ENCODE data around the gene GPC6. TPM values are rescaled to one million over a fixed set of nuclear protein-coding genes. Genes with fewer than 3 reads are reported as not detected.

Gene GPC6
- total RNA-seq, 1 experiment from 2014 or later: 0.22 TPM

GRCh38 chr13:94031609-94032008 lies 805.0 kb downstream of the GPC6 start:
- Histone ChIP-seq H3K9me2 (ENCODE audit: insufficient read depth) (no peaks in the 10 kb centered on the region), H3K9ac (ENCODE audit: low read length) (no peak overlapping the region), H3K4me3 (replicated peaks in 1 of 2; ENCODE audit: low read depth in 1 of 2, low read length in 2 of 2) (no peak overlapping the region), H4K20me1 (ENCODE audit: insufficient read depth) (no peaks in the 10 kb centered on the region), H2AFZ (ENCODE audit: low read depth, low read length, poor library complexity, severe bottlenecking) (no peak overlapping the region), H3K4me2 (ENCODE audit: low read length) (no peak overlapping the region), H3K27ac (ENCODE audit: low read depth, low read length) (no peak overlapping the region), H3K79me2 (ENCODE audit: insufficient read depth, low read length) (no peaks in the 10 kb centered on the region), H3K4me1 (ENCODE audit: control insufficient read depth in 1 of 2, insufficient read depth in 2 of 2, low read length in 2 of 2) (no peaks in the 10 kb centered on the region), H3K36me3 (ENCODE audit: control insufficient read depth in 1 of 2, insufficient read depth in 2 of 2, low read length in 2 of 2) (no peaks in the 10 kb centered on the region), H3K9me3 (ENCODE audit: control insufficient read depth in 1 of 2, insufficient read depth in 1 of 2, low read depth in 1 of 2, low read length in 2 of 2) (peaks cover 10 to 24% of the 10 kb centered on the region in 2 experiments; a peak in 2 of 4 replicates), H3K27me3 (ENCODE audit: insufficient read depth, low read length) (no peaks in the 10 kb centered on the region)
- BruUV-seq (replicated peaks): no TSS peak
- intact Hi-C loops (cut with micrococcal nuclease): no loop called here
- POLR2A ChIA-PET: no interaction called here
- CTCF ChIA-PET: no interaction called here
- ATAC-seq (no peak), DNase-seq (ENCODE audit: low read depth, low spot score) (no peak)
- TF ChIP-seq, protein P1, sequence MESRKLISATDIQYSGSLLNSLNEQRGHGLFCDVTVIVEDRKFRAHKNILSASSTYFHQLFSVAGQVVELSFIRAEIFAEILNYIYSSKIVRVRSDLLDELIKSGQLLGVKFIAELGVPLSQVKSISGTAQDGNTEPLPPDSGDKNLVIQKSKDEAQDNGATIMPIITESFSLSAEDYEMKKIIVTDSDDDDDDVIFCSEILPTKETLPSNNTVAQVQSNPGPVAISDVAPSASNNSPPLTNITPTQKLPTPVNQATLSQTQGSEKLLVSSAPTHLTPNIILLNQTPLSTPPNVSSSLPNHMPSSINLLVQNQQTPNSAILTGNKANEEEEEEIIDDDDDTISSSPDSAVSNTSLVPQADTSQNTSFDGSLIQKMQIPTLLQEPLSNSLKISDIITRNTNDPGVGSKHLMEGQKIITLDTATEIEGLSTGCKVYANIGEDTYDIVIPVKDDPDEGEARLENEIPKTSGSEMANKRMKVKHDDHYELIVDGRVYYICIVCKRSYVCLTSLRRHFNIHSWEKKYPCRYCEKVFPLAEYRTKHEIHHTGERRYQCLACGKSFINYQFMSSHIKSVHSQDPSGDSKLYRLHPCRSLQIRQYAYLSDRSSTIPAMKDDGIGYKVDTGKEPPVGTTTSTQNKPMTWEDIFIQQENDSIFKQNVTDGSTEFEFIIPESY (IDR thresholded peaks at IDR 0.05; ENCODE audit: extremely low read depth, insufficient replicate concordance, low read length): no peak
- TF ChIP-seq ZFX (IDR thresholded peaks at IDR 0.05) (no peak), CEBPB (IDR thresholded peaks at IDR 0.05; ENCODE audit: low read depth) (no peak), SIN3A (IDR thresholded peaks at IDR 0.05; ENCODE audit: low read depth) (no peak), RAD21 (IDR thresholded peaks at IDR 0.05; ENCODE audit: low read depth) (no peak), ZNF274 (IDR thresholded peaks at IDR 0.05; ENCODE audit: low read depth, low read length) (no peak), YY1 (IDR thresholded peaks at IDR 0.05; ENCODE audit: extremely low read depth, insufficient replicate concordance, low read depth, low read length) (no peak), CBX3 (IDR thresholded peaks at IDR 0.05; ENCODE audit: low read depth) (no peak), EZH2 (IDR thresholded peaks at IDR 0.05) (no peak), ELF1 (IDR thresholded peaks at IDR 0.05; ENCODE audit: borderline replicate concordance, low read depth) (no peak), FOSL1 (IDR thresholded peaks at IDR 0.05; ENCODE audit: low read depth) (no peak)
- TF ChIP-seq, protein P2, sequence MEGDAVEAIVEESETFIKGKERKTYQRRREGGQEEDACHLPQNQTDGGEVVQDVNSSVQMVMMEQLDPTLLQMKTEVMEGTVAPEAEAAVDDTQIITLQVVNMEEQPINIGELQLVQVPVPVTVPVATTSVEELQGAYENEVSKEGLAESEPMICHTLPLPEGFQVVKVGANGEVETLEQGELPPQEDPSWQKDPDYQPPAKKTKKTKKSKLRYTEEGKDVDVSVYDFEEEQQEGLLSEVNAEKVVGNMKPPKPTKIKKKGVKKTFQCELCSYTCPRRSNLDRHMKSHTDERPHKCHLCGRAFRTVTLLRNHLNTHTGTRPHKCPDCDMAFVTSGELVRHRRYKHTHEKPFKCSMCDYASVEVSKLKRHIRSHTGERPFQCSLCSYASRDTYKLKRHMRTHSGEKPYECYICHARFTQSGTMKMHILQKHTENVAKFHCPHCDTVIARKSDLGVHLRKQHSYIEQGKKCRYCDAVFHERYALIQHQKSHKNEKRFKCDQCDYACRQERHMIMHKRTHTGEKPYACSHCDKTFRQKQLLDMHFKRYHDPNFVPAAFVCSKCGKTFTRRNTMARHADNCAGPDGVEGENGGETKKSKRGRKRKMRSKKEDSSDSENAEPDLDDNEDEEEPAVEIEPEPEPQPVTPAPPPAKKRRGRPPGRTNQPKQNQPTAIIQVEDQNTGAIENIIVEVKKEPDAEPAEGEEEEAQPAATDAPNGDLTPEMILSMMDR (IDR thresholded peaks at IDR 0.05 in 2 of 3, conservative IDR thresholded peaks at IDR 0.05 in 1 of 3; ENCODE audit: borderline replicate concordance in 1 of 3, insufficient read depth in 1 of 3, low read depth in 2 of 3, low read length in 2 of 3): no peak
- RAD21 ChIA-PET (ENCODE audit: low non-redundant PET in 1 of 2, low total read pairs in 2 of 2, uncharacterized antibody in 2 of 2, unreplicated experiment in 2 of 2): no interaction called here
